NCI-H1436 treated with DMSO at 0.1 percent for 48 hours (cell line): ENCODE results near the gene TIMMDC1.
"Not testable (repeated sequence)": the region's sequence is repeated elsewhere in the genome, so short reads cannot be mapped to it uniquely, and the experiment has no call there.

Experiments
- DNase-seq: peaks from one replicate; lab custom pipeline; 2025; lab: John Stamatoyannopoulos, UW

Gene TIMMDC1

DNA sequence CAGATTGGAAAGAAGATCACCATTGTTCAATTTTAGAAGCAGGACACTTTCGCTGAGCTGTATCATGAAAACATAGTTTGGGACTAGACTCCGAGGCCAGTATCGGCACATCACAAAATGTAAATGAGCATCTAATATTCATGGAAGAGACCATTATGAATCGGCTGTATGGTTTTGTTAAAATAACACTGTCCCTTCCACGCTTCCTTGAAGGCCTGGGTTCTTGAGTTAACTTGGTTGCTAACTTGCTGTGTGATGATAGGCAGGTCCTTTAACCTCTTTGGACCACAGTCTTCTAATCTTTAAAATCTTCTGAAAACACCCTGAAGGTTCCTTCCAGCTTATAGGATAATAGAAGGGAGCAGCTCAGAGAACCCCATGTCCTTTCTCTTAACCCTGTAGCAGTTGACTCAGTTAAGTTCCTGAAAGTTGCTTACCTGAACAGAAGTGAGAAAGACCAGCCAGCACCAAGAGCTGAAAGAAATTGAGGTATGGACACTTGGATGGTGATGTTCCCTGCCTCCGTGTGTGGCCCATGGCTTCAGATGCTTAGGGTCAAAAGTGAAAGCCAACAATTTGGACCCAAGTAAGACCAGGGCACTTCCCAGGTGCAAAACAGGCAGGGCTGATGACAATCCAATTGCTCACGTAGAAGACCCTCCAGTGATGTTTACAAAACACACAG lies 59.0 kb downstream of the TIMMDC1 start:
- DNase-seq, result no peak

DNA sequence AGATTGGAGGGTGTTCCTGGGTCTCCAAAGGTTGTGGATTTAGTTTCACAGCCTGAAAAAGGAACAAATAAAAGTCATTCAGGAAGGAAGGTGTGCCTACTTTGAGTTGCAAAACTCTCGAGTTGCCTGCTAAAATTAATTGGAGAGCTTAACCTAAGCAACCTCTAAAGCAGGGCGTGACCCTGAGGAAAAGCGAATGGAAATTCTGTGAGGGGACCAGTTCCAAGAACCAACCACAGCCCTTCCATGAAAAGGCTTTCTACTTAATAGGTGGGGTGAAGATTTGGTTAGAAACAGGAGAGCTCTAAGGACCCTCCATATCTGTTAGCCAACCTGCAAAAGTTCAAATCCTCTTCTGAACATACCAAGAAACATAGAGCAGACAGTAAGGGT lies 59.5 kb downstream of the TIMMDC1 start:
- DNase-seq, result no peak

- DNase-seq, result no peak
These were observed 60.4 kb downstream of the TIMMDC1 start for GRCh38 chr3:119558626-119559317.

GRCh38 chr3:119559441-119559963 lies 61.2 kb downstream of the TIMMDC1 start, which contains the start of gene CD80:
CD80 (minus strand) TSS chr3:119559614; CDS start chr3:119557728, 1,886 bp downstream.
- no peak for DNase-seq

- no peak for DNase-seq
These were observed 61.8 kb downstream of the TIMMDC1 start for GRCh38 chr3:119560160-119560559.

DNA sequence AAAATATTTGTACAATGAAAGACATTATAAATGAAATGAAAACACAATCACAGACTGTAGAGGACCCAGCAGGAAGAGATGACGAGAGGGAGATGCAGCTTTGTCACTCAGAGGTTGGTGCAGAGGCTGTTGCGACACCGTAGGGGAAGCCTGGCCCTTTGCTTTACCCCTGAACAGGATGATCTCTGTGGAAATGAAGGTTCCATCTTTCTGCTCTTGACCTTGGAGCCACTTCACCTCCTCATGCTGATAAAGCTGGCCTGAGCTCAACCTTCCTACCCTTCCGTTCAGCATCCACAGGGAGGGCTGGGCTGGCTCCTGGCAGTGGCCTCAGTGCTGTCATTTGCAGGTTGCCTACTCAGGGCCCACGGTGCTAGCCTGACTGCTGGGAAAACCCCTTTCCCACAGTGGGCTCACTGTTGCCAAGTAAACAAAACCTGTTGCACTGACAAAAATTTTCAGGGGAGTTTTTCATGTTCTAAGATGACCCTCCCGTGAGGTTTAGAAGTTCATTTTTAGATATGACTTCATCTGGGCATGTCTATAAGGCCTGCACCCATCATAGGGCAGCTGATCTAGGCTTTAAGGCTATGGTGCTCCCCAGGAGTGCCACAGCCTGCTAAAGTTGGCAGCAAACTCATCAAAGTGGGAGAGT lies 64.1 kb downstream of the TIMMDC1 start:
- DNase-seq, result no peak

- DNase-seq, result not testable (repeated sequence)
These were observed 65.0 kb downstream of the TIMMDC1 start for GRCh38 chr3:119563334-119563733.

DNA sequence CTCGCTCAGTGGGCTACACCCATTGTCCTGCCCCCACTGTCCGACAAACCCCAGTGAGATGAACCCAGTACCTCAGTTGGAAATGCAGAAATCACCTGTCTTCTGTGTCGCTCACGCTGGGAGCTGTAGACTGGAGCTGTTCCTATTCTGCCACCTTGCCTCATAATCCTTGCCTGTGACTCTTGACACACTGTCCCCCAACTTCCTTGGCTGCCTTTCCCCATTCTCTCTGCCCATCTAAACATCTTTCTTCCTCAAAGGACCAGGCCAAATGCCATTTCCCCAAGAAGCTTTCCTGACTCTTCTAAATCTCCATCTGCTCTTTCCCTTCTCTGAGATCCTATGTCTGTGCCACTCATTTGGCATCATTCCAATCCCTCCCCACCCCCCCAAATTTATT lies 70.8 kb downstream of the TIMMDC1 start:
- DNase-seq, result no peak

DNA sequence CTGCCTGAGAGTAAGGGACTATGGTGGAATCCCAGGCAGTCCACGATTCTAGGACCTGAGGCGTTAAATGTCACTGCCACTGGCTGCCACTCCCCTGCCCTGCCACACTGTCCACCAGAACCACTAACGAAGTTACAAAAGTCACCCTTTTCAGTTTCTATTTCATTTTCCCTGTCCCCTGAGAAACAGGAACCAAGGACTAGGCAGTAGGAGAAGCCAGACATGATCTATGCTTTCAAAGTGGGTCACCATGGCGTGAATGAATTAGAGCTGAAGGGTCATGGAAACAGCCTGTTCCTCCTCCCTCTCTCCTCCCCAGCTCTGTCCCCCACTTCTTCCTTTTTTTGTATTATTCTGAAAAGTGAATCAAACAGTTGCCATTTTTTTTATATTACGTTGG lies 71.9 kb downstream of the TIMMDC1 start:
- no peak for DNase-seq

DNA sequence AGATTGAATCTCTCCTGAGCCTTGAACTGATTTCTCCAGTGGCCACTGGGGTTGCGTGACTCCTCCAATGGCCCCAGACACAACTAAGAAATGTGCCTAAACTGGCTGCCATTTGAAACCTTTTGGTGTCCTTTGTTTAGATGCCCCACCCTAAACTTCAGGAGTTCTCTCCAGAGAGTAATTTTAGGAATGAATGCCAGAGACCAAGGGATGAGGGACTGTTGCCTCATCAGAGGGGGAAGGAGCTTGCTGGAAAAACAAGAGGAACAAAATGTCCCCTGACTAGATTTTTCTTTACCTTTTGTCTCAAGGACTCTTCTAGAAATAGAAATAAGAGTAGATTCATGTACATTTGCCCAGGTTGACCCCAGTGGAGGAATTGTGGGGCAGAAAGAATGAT lies 72.9 kb downstream of the TIMMDC1 start:
- DNase-seq, result no peak

DNA sequence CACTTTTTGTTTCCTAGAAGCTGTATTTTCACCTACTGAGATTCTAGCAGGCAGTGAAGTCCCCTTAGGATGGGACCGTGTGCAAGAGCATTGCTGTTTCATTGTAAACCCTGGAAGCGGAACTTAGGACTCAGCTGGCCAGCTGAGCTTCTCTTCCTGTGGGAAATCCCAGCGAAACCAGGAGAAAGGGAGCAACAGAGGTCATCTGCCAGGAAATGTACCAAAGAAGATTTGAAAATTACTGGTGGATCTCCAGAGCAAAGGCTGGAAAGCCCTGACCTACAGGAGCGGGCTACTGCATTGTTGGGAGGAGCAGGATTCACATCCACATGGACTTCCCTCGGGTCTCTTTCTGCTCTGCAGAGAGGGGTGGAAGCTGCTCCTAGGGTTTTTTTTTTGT lies 73.3 kb downstream of the TIMMDC1 start:
- DNase-seq, result no peak
